Left forelimb (tissue), 1 donor: Measurements from ENCODE around the gene QDPR.
A peak's percentile ranks its signal among the peaks of the same experiment; 100 is the strongest.
"Not testable (repeated sequence)": the region's sequence is repeated elsewhere in the genome, so short reads cannot be mapped to it uniquely, and the experiment has no call there.

Experiments
- DNase-seq: peaks from one replicate; pipeline ENCODE4 v3.0.0-alpha.2; 2018; ENCODE audit warnings: low spot score

Gene QDPR

DNA sequence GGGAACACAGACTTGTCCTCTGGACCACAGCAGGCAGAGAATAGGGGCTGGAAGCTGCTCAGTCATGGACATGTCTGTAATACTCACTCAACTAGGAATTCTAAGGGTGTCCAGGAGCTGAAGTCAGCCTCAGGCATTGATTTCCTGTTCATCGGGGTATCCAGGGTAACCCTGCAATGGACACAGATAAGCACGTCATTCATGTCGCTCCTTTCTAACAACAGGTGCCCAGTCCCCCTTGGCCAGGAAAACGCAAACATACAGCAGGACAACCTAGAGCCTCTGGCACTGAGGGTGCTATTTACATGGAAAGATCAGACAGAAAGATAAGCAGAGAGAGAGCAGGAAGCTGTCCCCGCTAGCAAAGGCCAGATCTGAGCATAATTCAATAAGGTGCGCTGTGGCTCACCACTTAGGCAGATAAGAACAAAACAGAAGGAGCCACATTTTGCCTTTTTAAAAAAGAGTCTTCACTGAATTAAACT, 21.3 kb downstream of the QDPR start:
- peak; percentile 36 for DNase-seq

GRCh38 chr4:17489721-17490120, 22.2 kb downstream of the QDPR start:
- peak; percentile 3 for DNase-seq

- DNase-seq = no peak
Observed at GRCh38 chr4:17489123-17489522, 22.8 kb downstream of the QDPR start.

DNA sequence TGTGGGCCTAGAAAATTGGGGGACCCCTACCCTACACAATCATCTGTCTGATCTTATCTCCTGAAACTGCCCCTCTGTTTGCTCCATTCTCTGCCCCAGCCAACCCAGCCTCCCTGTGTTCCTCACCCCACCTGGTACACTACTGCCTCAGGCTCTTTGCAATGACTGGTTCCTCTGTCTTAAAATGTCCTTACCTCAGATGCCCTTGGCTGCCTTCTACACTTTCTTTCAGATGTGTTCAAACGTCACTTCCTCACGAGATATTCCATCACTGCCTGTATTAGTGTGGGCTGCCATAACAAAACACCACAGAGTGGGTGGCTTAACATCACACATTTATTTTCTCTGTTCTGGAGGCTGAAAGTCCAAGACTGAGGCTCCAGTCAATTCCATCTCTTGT, 29.2 kb downstream of the QDPR start:
- DNase-seq = no peak

DNA sequence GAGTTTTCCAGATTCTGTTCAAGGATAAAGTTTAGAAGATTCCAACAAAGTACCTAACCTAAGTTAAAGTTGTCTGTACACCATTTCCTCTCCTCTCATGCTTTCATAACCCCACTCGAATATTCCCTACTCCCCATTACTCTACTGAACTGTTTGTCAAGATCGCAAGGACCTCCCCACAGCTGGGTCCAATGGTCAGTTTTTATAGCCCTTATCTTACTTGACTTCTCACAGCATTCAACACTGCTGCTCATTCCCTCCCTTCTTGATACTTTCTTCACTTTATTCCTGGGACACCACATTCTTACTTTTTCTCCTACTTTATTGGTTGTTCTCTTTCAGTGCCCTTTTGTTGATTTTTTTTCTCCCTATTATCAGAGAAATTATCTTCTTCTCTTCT, 30.9 kb downstream of the QDPR start:
- no peak for DNase-seq

DNA sequence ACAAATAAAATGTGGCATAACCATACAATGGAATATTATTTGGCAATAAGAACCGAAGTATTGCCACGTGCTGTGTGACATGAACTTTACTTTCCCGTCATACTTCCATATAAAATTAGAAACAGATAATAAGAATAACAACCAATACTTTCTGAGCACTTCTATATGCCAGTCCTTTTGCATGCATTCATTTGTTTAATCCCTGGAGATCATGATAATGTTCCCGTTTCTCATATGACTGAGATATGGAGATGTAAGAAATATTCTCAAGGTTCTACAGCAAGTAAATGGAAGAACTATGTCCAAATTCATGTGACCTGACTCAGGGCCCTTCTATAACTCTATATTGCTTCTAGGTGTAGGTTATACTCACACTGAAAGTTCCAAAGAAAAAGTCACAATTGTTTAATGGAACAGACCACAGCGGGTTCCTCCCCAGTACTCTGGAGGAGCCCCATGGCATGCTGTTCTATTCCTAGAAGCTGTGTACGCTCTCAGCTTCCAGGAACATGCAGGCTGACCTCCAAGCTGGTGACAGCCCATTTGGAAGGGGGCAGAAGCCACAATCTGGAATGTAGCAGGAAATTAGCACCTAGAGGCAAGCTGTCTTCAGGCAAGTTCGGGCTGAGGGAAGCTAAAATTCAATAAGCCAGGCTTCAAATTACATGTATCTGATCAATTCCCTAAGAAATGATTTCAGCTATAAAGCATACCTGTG, 31.5 kb downstream of the QDPR start:
- no peak for DNase-seq

DNA sequence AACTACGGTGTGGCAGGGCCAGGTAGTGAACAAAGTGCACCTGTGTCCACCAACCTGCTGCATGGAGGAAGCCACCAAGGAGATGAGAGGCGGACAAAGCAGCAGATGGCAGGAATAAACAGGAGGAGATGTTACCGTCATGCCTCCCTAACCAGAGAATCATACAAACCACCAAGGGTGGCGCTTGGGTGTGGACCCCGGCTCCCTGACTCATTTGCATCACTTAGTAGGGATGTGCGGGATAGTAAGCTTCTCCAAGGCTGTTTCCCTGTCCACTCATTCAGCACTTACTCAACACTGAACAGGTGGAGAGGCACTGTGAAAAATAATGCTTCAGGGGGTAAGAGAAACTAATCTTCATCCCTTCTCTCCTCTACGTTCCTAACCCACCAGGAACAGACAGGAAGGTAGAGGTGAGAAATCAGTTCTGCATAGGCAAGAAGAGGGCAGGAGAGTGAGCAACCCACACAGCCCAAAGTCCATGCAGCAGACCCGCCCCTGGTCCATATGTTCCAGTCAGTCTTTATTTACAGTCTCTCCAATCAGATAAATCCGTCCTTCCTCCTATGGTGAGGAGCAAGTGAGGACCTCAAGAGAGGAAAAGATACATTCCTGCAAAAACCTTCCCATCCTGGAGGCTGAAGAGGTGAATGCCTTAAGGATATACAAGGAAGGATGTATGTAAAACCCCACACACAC, 34.0 kb downstream of the QDPR start:
- DNase-seq = no peak

DNA sequence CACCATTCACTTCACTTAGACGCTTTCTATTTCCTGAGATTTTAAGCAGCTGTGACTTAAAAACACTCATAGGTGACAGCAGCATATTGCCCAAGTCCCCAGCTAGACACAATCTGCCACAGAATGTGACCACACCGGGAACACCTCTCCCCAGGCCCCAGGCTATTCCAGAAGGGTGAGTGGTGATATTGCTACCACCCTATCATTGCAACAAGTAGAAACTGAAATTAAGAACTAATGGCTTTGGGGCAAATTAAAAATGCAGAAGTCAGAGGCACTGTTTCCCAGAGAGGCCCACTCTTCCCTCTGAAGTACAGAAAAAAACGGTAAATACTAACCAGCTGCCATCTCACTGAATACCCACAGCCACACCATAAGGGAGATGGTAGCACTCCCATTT, 35.0 kb downstream of the QDPR start:
- DNase-seq = no peak

DNA sequence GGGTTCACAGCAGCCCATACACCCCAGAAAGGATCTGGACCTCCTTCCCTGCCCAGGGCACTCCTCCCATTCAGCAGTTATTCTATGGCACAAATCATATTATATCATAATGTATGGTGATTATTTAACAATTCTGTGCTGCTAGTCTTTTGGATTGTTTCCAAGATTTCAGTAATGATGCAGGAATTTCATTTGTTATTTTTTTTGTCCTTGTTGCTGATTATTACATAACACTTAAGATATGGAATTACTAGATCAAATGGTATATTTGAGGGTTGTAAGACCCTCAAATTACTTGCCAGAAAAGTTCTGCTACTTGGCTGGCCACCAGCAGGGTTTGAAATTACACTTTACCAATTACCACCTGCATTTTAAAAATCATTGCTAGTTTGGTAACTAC, 36.4 kb downstream of the QDPR start:
- no peak for DNase-seq

DNA sequence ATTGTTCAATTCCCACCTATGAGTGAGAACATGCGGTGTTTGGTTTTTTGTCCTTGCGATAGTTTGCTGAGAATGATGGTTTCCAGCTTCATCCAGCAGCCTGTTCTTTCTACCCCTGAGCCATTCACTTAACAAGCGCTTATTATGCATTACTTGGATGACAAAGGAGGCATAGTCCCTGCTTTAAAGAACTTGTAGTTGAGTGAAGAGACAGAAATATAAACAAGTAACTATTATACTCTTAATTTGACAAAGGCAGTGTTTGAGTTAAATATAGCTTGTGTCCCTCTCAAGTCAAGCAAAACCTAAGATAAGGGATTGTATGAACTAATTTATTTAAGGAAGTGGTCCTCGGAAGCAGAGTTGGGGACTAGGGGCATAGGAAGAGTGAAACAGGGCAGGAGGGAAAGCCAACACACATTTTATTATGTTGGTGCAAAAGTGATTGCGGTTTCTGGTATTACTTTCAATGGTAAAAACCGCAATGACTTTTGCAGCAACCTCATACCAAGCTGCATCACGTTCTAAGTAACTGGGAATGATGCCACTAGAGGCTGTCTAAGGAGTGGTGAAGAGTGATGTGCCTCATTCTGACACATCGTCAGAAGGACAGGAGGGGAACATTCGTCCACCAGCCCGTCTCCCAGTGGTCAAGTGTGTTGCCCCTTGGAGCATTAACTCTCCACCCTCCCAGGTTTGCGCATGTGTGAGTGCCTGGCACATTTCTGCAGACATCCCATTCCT, 41.8 kb downstream of the QDPR start:
- DNase-seq = no peak

GRCh38 chr4:17468619-17469221, 43.2 kb downstream of the QDPR start:
- DNase-seq = no peak

DNA sequence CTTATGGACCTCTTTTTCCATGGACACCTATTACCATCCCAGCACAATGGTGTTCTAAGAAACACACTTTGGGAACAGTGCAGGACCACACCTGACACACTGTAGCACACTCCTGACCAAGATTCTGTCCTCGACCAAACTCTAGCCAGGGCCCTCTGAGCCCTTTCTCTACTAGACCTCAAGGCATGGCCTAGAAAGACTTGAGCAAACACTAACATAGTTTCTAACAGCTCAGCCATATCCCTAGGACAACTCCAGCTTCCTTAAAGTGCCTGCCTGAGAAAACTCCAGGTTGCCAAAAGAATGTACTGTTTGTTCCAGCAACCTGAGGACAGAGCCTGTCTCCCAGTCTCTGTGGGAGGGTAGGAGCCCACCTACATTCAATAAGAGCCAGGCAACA, 48.3 kb downstream of the QDPR start:
- no peak for DNase-seq

DNA sequence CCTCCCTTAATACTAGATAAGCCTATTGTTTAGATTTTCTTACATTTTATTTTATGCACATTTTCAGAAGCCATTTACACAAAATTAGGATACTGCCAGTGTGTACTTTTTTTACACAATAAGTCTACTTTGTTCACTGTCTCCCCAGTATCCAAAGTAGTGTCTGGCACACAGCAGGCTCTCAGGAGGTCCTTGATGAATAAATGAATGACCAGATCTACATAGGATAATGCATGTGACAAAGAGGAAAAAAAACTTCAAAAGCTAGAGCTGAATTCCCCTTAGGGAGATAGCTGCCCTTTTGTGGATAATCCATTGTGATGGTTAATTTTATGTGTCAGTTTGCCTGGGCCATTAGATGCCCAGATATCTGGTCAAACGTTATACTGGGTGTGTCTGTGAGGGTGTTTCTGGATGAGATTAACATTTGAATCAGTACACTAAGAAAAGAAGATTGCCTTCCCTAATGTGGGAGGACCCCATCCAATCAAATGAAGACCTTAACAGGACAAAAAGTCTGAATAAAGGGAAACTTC, 61.6 kb downstream of the QDPR start:
- DNase-seq = no peak

GRCh38 chr4:17448689-17449088, 63.2 kb downstream of the QDPR start:
- DNase-seq = no peak

DNA sequence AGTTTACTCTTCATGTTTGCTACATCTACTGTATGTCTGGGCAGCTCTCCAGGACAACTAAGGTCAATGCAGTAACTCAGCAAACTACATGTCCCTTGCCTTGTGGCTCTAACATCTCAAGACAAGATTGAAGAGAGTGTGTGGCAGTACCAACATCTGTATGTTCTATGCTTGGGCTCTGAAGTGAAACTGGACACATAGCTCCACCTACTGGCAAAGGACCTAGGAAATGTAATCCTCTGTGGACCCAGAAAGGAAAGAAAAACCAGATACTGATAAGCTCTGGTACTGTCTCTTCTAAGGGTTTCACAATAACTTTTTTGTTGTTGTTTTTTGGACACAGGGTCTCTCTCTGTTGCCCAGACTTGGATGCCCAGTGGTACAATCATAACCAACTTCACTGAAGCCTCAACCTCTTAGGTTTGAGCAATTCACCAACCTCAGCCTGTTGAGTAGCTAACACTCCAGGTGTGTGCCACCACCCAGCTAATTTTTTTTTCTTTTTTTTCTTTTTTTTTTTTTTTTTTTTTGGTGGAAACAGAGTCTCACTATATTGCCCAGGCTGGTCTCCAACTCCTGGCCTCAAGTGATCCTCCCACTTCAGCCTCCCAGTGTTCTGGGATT, 64.1 kb downstream of the QDPR start:
- DNase-seq = no peak

DNA sequence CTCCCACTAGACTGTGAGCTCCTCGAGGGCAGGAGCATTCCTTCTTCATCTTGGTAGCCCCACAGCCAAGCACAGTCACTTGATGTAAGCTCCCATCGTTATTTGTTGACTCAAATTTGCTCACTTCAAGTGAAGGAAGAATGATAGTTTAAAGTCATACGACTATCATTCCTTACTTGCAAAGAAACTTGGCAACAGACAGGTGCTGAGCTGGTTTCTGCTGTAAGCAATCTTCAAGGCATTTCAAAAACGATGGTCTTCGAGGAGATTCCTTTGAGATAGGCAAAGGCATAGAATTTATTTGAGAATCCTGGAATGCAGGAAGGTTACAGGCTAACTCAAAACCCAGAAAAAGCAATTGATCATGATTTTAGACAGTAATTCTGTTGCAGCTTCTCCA, 64.8 kb downstream of the QDPR start:
- DNase-seq = no peak

DNA sequence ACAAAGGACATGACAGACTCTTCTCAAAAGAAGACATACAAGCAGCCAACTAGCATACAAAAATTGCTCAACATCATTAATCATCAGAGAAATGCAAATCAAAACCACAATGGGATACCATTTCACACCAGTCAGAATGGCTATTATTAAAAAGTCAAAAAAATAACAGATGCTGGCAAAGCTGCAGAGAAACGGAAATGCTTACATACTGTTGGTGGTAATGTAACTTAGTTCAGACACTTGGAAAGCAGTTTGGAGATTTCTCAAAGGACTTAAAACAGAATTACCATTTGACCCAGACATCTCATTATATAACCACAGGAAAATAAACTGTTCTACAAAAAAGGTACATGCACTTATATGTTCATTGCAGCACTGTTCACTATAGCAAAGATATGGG, 69.4 kb downstream of the QDPR start:
- not testable (repeated sequence) for DNase-seq

GRCh38 chr4:17437396-17437795, 74.5 kb downstream of the QDPR start:
- no peak for DNase-seq

GRCh38 chr4:17436750-17437090, 75.2 kb downstream of the QDPR start:
- no peak for DNase-seq
